Measurements from ENCODE around the gene GGT7. TPM values are rescaled to one million over a fixed set of nuclear protein-coding genes. Genes with fewer than 3 reads are reported as not detected.

The GGT7 gene
- total RNA-seq, 2 experiments from 2014 or later, result 1.8 to 2.7 TPM

DNA sequence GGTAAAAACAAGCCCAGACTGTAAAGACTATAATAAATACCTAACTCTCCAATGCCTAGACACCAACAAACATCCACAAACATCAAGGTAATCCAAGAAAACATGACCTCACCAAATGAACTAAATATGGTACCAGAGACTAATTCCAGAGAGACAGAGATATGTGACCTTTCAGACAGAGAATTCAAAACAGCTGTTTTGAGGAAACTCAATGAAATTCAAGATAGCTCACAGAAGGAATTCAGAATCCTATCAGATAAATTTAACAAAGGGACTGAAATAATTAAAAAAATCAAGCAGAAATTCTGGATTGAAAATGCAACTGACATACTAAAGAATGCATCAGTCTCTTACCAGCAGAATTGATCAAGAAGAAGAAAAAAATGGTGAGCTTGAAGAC, 73.8 kb downstream of the GGT7 start:
- no TSS peak for BruUV-seq (replicated peaks)
- no peak overlapping the region for H2AFZ ChIP-seq (ENCODE audit: low read length)
- POLR2A ChIA-PET, result interaction anchor here (0.6 kb wide), 1 partner anchor 229 kb away, joined by 3 read pairs; no protein-coding TSS in a partner anchor

DNA sequence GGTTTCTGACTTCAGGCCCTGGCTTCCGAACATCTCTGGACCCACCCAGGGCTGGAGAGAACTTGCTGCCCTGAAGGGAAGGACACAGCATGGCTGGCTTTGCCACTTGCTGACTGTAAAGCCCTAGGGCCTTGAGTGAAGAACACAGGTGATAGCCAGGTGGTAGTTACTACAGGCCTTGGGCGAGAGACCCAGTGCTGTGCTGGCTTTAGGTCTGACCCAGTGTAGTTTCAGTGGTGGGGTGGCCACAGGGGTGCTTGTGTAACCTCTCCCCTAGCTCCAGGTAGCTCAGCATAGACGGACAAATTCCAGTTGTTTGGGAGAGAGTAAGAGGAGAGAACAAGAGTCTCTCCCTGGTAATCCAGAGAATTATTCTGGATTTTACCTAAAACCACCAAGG, 74.3 kb downstream of the GGT7 start:
- ChIA-PET CTCF (ENCODE audit: unreplicated experiment) (no interaction called here), POLR2A (no interaction called here)
- Histone ChIP-seq H3K4me2 (ENCODE audit: low read length) (no peak overlapping the region), H3K4me3 (ENCODE audit: low read depth, low read length, poor library complexity, severe bottlenecking) (no peak overlapping the region), H2AFZ (ENCODE audit: low read length) (no peak overlapping the region), H3K27ac (ENCODE audit: low read depth, low read length, poor library complexity, severe bottlenecking) (no peak overlapping the region), H3K9me2 (ENCODE audit: insufficient read depth, low read length) (no peaks in the 10 kb centered on the region), H3K9me3 (ENCODE audit: low read length) (no peaks in the 10 kb centered on the region), H4K20me1 (ENCODE audit: insufficient read depth, low read length) (no peaks in the 10 kb centered on the region), H3K4me1 (ENCODE audit: insufficient read depth, low read length, poor library complexity, severe bottlenecking) (no peaks in the 10 kb centered on the region), H3K36me3 (ENCODE audit: insufficient read depth, low read length) (no peaks in the 10 kb centered on the region), H3K79me2 (ENCODE audit: insufficient read depth, low read depth, low read length) (peaks cover 4% of the 10 kb centered on the region; the same call in 1 of the 2 replicates)
- TF ChIP-seq EZH2phosphoT487 (IDR thresholded peaks at IDR 0.05; ENCODE audit: borderline replicate concordance, low read depth, low read length), result no peak
- TF ChIP-seq, protein P1, sequence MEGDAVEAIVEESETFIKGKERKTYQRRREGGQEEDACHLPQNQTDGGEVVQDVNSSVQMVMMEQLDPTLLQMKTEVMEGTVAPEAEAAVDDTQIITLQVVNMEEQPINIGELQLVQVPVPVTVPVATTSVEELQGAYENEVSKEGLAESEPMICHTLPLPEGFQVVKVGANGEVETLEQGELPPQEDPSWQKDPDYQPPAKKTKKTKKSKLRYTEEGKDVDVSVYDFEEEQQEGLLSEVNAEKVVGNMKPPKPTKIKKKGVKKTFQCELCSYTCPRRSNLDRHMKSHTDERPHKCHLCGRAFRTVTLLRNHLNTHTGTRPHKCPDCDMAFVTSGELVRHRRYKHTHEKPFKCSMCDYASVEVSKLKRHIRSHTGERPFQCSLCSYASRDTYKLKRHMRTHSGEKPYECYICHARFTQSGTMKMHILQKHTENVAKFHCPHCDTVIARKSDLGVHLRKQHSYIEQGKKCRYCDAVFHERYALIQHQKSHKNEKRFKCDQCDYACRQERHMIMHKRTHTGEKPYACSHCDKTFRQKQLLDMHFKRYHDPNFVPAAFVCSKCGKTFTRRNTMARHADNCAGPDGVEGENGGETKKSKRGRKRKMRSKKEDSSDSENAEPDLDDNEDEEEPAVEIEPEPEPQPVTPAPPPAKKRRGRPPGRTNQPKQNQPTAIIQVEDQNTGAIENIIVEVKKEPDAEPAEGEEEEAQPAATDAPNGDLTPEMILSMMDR (conservative IDR thresholded peaks at IDR 0.05; ENCODE audit: low read length), result no peak
- intact Hi-C loops (cut with micrococcal nuclease; ENCODE audit: unreplicated experiment), result no loop called here
- DNase-seq (ENCODE audit: low spot score), result no peak
- no TSS peak for BruUV-seq (replicated peaks)

More for the DNA sequence above, 73.8 kb downstream of the GGT7 start:
- no peak overlapping the region for H3K4me3 ChIP-seq (ENCODE audit: low read depth, low read length, poor library complexity, severe bottlenecking)
- H3K4me2 ChIP-seq (ENCODE audit: low read length), result no peak overlapping the region
- TF ChIP-seq, protein P1 (conservative IDR thresholded peaks at IDR 0.05; ENCODE audit: low read length), result no peak
- no peak for TF ChIP-seq EZH2phosphoT487 (IDR thresholded peaks at IDR 0.05; ENCODE audit: borderline replicate concordance, low read depth, low read length)
- no peaks in the 10 kb centered on the region for H4K20me1 ChIP-seq (ENCODE audit: insufficient read depth, low read length)
- CTCF ChIA-PET (ENCODE audit: unreplicated experiment), result no interaction called here
- H3K4me1 ChIP-seq (ENCODE audit: insufficient read depth, low read length, poor library complexity, severe bottlenecking), result no peaks in the 10 kb centered on the region
- no peak overlapping the region for H3K27ac ChIP-seq (ENCODE audit: low read depth, low read length, poor library complexity, severe bottlenecking)
- H3K36me3 ChIP-seq (ENCODE audit: insufficient read depth, low read length), result no peaks in the 10 kb centered on the region
- H3K79me2 ChIP-seq (ENCODE audit: insufficient read depth, low read depth, low read length), result peaks cover 4% of the 10 kb centered on the region; the same call in 1 of the 2 replicates
- H3K9me2 ChIP-seq (ENCODE audit: insufficient read depth, low read length), result no peaks in the 10 kb centered on the region
- no peaks in the 10 kb centered on the region for H3K9me3 ChIP-seq (ENCODE audit: low read length)
- intact Hi-C loops (cut with micrococcal nuclease; ENCODE audit: unreplicated experiment), result no loop called here
- DNase-seq (ENCODE audit: low spot score), result no peak

DNA sequence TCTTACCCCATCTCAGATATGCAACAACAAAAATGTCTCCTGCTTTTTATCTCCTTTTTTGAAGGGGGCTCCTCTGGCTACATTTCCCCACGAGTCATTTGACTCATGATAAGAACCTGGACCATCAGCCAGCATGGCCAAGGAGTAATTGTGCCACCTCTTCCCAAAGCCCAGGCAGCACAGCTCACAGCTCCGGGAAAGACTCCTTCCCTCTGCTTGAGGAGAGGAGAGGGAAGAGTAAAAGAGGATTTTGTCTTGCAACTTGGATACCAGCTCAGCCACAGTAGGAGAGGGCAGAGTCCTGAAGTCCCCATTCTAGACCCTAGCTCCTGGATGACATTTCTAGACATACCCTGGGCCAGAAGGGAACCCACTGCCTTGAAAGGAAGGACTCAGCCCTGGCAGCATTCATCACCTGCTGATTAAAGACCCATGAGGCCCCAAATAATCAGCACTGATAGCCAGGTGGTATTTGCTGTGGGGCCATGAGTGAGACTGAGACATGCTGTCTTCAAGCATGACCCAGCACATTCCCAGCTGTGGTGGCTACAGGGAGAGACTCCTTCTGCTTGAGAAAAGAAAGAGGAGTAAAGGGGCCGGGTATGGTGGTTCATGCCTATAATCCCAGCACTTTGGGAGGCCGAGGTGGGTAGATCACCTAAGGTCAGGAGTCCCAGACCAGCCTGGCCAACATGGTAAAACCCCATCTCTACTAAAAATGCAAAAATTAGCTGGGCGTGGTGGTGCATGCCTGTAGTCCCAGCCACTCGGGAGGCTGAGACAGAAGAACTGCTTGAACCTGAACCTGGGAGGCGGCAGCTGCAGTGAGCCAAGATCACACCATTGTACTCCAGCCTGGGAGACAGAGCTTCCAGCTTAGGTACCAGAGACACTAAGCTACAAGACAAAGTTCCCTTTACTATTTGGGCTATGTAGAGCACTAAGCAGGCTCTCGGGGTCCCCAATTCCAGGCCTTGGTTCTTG, 75.4 kb downstream of the GGT7 start:
- H3K27ac ChIP-seq (ENCODE audit: low read depth, low read length, poor library complexity, severe bottlenecking), result no peak overlapping the region
- H2AFZ ChIP-seq (ENCODE audit: low read length), result no peak overlapping the region
- H3K9me2 ChIP-seq (ENCODE audit: insufficient read depth, low read length), result no peaks in the 10 kb centered on the region
- no peaks in the 10 kb centered on the region for H3K9me3 ChIP-seq (ENCODE audit: low read length)
- H3K36me3 ChIP-seq (ENCODE audit: insufficient read depth, low read length), result no peaks in the 10 kb centered on the region
- no peak for DNase-seq (ENCODE audit: low spot score)
- no peaks in the 10 kb centered on the region for H3K4me1 ChIP-seq (ENCODE audit: insufficient read depth, low read length, poor library complexity, severe bottlenecking)
- H3K4me3 ChIP-seq (ENCODE audit: low read depth, low read length, poor library complexity, severe bottlenecking), result no peak overlapping the region
- no peak overlapping the region for H3K4me2 ChIP-seq (ENCODE audit: low read length)
- ChIA-PET CTCF (ENCODE audit: unreplicated experiment) (no interaction called here), POLR2A (interaction anchor here (0.9 to 1.4 kb wide), 2 partner anchors 11 to 25 kb away, joined by 3 read pairs; no protein-coding TSS in a partner anchor)
- no peaks in the 10 kb centered on the region for H4K20me1 ChIP-seq (ENCODE audit: insufficient read depth, low read length)
- intact Hi-C loops (cut with micrococcal nuclease; ENCODE audit: unreplicated experiment), result no loop called here
- TF ChIP-seq, protein P1 (conservative IDR thresholded peaks at IDR 0.05; ENCODE audit: low read length), result no peak
- TF ChIP-seq EZH2phosphoT487 (IDR thresholded peaks at IDR 0.05; ENCODE audit: borderline replicate concordance, low read depth, low read length), result no peak
- no TSS peak for BruUV-seq (replicated peaks)
- H3K79me2 ChIP-seq (ENCODE audit: insufficient read depth, low read depth, low read length), result peaks cover 4% of the 10 kb centered on the region; the same call in 1 of the 2 replicates
